HepG2 (cell line): Measurements from ENCODE around the gene RREB1. TPM values are rescaled to one million over a fixed set of nuclear protein-coding genes. Genes with fewer than 3 reads are reported as not detected.

Experiments used
- ARNTL ChIP-seq: sonication (generic); formaldehyde crosslinking; IDR thresholded peaks from 2 replicates; pipeline ENCODE4 v1.4.0; 2020; ENCODE audit warnings: mild to moderate bottlenecking, missing genetic modification reagents
- ATF7-NPFF ChIP-seq: sonication (generic); formaldehyde crosslinking; IDR thresholded peaks from 2 replicates; pipeline ENCODE4 v1.8.1; 2023; ENCODE audit warnings: mild to moderate bottlenecking, low read depth, missing genetic modification reagents, moderate library complexity
- DNMT3B ChIP-seq: conservative IDR thresholded peaks from 2 replicates; pipeline ENCODE4 v1.6.1; 2016; ENCODE audit warnings: missing biosample characterization, control low read depth
- GTF3A ChIP-seq: sonication (generic); formaldehyde crosslinking; conservative IDR thresholded peaks from 2 replicates; pipeline ENCODE4 v1.4.0; 2020; ENCODE audit warnings: mild to moderate bottlenecking, missing genetic modification reagents
- HMG20A ChIP-seq: IDR thresholded peaks from 2 replicates; pipeline ENCODE4 v1.6.1; 2016; ENCODE audit warnings: borderline replicate concordance
- KAT2B ChIP-seq: fragments of 150-350 bp; IDR thresholded peaks from 2 replicates; pipeline ENCODE4 v1.6.1; 2014; ENCODE audit warnings: low read depth, low read length, borderline replicate concordance
- KDM3A ChIP-seq: IDR thresholded peaks from 2 replicates; pipeline ENCODE4 v1.6.1; 2018; ENCODE audit warnings: low read depth, missing compliant biosample characterization
- NCOA5 ChIP-seq: sonication (generic); formaldehyde crosslinking; IDR thresholded peaks from 2 replicates; pipeline ENCODE4 v1.4.0; 2020; ENCODE audit warnings: missing genetic modification reagents
- NFE2L2 ChIP-seq: fragments of 150-350 bp; IDR thresholded peaks from 2 replicates; pipeline ENCODE4 v1.6.1; 2014; ENCODE audit warnings: low read length
- RNF2 ChIP-seq: fragments of 450-650 bp; conservative IDR thresholded peaks from 2 replicates; pipeline ENCODE4 v1.6.1; 2016; ENCODE audit warnings: low read depth
- SAP130 ChIP-seq: IDR thresholded peaks from 2 replicates; pipeline ENCODE4 v1.6.1; 2016; ENCODE audit warnings: low read depth
- SMARCE1 ChIP-seq: fragments of 450-650 bp; IDR thresholded peaks from 2 replicates; pipeline ENCODE4 v1.6.1; 2017; ENCODE audit warnings: borderline replicate concordance
- SP4 ChIP-seq: sonication (generic); formaldehyde crosslinking; IDR thresholded peaks from 2 replicates; pipeline ENCODE4 v1.8.1; 2023; ENCODE audit warnings: mild to moderate bottlenecking, missing genetic modification reagents
- ZFP37 ChIP-seq: sonication (generic); formaldehyde crosslinking; IDR thresholded peaks from 2 replicates; pipeline ENCODE4 v1.4.0; 2020; ENCODE audit warnings: missing genetic modification reagents, borderline replicate concordance
- ZNF101 ChIP-seq: sonication (generic); formaldehyde crosslinking; IDR thresholded peaks from 2 replicates; pipeline ENCODE4 v1.4.0; 2020; ENCODE audit warnings: mild to moderate bottlenecking, low read depth, missing genetic modification reagents, borderline replicate concordance
- ZNF282 ChIP-seq: fragments of 450-650 bp; IDR thresholded peaks from 2 replicates; pipeline ENCODE4 v1.6.1; 2018; ENCODE audit not compliant: partially characterized antibody
- ZNF546 ChIP-seq: sonication (generic); formaldehyde crosslinking; conservative IDR thresholded peaks from 2 replicates; pipeline ENCODE4 v1.8.1; 2023; ENCODE audit warnings: mild to moderate bottlenecking, missing genetic modification reagents
- ZNF550 ChIP-seq: sonication (generic); formaldehyde crosslinking; IDR thresholded peaks from 2 replicates; pipeline ENCODE4 v1.4.0; 2020; ENCODE audit warnings: mild to moderate bottlenecking, missing genetic modification reagents, borderline replicate concordance
- ZNF552 ChIP-seq: sonication (generic); formaldehyde crosslinking; IDR thresholded peaks from 2 replicates; pipeline ENCODE4 v1.9.0; 2022; ENCODE audit warnings: missing genetic modification reagents, mild to moderate bottlenecking, borderline replicate concordance
- ZNF619 ChIP-seq: sonication (generic); formaldehyde crosslinking; IDR thresholded peaks from 2 replicates; pipeline ENCODE4 v1.4.0; 2020; ENCODE audit warnings: mild to moderate bottlenecking, missing genetic modification reagents
- ZNF75D ChIP-seq: sonication (generic); formaldehyde crosslinking; IDR thresholded peaks from 2 replicates; pipeline ENCODE4 v1.8.1; 2023; ENCODE audit warnings: missing genetic modification reagents, mild to moderate bottlenecking, borderline replicate concordance
- ZNF766 ChIP-seq: sonication (generic); formaldehyde crosslinking; IDR thresholded peaks from 2 replicates; pipeline ENCODE4 v1.5.0; 2020; ENCODE audit warnings: missing genetic modification reagents, borderline replicate concordance
- polyA plus RNA-seq, 8 experiments: library from polyadenylated mRNA; depleted of rRNA in 3 of 8; stranded (reverse) in 7 of 8; unstranded in 1 of 8; fragments of >200 nt; fragmentation: Illumina TruSeq in 4 of 8; extraction: Trizol in 4 of 8; gene quantifications; 2 replicates each; pipeline versions ENCODE4 v1.2.1 to v1.2.3, GENCODE V29; 2011 to 2016; ENCODE audit warnings: low read depth in 4 of 8, missing spikeins in 1 of 8, mixed read lengths in 1 of 8; ENCODE audit not compliant: insufficient read depth in 1 of 8
- total RNA-seq, 5 experiments: library from RNA; depleted of rRNA; stranded (reverse); fragments of >200 nt; fragmentation: Illumina TruSeq; extraction: Trizol; gene quantifications; 2 replicates each; pipeline ENCODE4 v1.2.3, GENCODE V29; 2016; ENCODE audit warnings: low read depth in 1 of 5
- TF ChIP-seq, protein P1 (sequence below): sonication (generic); formaldehyde crosslinking; IDR thresholded peaks from 2 replicates; pipeline ENCODE4 v1.8.0; 2022; ENCODE audit warnings: mild to moderate bottlenecking, missing genetic modification reagents
- TF ChIP-seq, protein P2 (sequence below): sonication (generic); formaldehyde crosslinking; IDR thresholded peaks from 2 replicates; pipeline ENCODE4 v1.4.0; 2020; ENCODE audit warnings: missing genetic modification reagents, mild to moderate bottlenecking, borderline replicate concordance
- TF ChIP-seq, protein P3 (sequence below): sonication (generic); formaldehyde crosslinking; IDR thresholded peaks from 2 replicates; pipeline ENCODE4 v1.4.0; 2020; ENCODE audit warnings: missing genetic modification reagents
- TF ChIP-seq, protein P4 (sequence below): sonication (generic); formaldehyde crosslinking; IDR thresholded peaks from 2 replicates; pipeline ENCODE4 v1.5.0; 2020; ENCODE audit warnings: mild to moderate bottlenecking, missing genetic modification reagents
- TF ChIP-seq, protein P5 (sequence below): sonication (generic); formaldehyde crosslinking; IDR thresholded peaks from 2 replicates; pipeline ENCODE4 v1.8.0; 2022; ENCODE audit warnings: mild to moderate bottlenecking, missing genetic modification reagents, moderate library complexity

RREB1 gene
- total and polyA plus RNA-seq, 2 of the 13 experiments (the other 11 are each of a cell fraction or from before 2014, with no cell fraction given) = 6.1 to 23.2 TPM

DNA sequence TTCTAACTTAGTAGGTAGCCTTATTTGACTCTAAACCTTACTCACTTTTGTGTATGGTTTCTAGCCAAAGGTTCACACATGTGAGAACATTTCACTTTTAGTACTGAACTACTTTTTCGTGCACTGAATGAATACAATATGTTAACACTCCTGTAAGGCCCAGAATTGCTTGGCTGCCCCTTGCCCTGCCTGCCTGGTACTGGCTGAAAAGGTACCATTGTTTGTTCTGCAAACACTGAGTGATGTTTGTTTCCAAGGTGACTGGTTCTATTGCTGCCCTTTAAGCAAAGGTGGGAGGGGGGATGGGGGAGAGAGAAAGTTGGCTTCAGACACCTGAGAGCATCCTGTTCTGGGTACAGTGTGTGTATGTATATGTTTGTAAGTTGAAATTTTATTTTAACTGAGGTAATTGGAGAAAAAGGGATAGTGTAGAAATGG lies 31.2 kb downstream of the RREB1 start (continued):
- no peak for TF ChIP-seq ZNF619 (CRISPR knock-in tag)
- no peak for TF ChIP-seq ZNF552
- no peak for TF ChIP-seq SP4 (CRISPR knock-in tag)
- TF ChIP-seq HMG20A (CRISPR knock-in tag) = peak; percentile 59
- TF ChIP-seq ATF7-NPFF (CRISPR knock-in tag) = no peak
- TF ChIP-seq ZNF550 (CRISPR knock-in tag) = no peak
- TF ChIP-seq DNMT3B = no peak
- no peak for TF ChIP-seq RNF2
- no peak for TF ChIP-seq SMARCE1
- no peak for TF ChIP-seq ZNF766
- TF ChIP-seq GTF3A (CRISPR knock-in tag) = no peak
- TF ChIP-seq, protein P1, sequence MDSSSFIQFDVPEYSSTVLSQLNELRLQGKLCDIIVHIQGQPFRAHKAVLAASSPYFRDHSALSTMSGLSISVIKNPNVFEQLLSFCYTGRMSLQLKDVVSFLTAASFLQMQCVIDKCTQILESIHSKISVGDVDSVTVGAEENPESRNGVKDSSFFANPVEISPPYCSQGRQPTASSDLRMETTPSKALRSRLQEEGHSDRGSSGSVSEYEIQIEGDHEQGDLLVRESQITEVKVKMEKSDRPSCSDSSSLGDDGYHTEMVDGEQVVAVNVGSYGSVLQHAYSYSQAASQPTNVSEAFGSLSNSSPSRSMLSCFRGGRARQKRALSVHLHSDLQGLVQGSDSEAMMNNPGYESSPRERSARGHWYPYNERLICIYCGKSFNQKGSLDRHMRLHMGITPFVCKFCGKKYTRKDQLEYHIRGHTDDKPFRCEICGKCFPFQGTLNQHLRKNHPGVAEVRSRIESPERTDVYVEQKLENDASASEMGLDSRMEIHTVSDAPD (CRISPR knock-in tag) = peak; percentile 40; the same call in 1 of the 2 replicates
- TF ChIP-seq SAP130 (CRISPR knock-in tag) = peak; percentile 91
- TF ChIP-seq ZNF546 = no peak
- TF ChIP-seq ARNTL (CRISPR knock-in tag) = no peak
- TF ChIP-seq ZNF75D (CRISPR knock-in tag) = no peak
- TF ChIP-seq NFE2L2 = no peak
- TF ChIP-seq, protein P2, sequence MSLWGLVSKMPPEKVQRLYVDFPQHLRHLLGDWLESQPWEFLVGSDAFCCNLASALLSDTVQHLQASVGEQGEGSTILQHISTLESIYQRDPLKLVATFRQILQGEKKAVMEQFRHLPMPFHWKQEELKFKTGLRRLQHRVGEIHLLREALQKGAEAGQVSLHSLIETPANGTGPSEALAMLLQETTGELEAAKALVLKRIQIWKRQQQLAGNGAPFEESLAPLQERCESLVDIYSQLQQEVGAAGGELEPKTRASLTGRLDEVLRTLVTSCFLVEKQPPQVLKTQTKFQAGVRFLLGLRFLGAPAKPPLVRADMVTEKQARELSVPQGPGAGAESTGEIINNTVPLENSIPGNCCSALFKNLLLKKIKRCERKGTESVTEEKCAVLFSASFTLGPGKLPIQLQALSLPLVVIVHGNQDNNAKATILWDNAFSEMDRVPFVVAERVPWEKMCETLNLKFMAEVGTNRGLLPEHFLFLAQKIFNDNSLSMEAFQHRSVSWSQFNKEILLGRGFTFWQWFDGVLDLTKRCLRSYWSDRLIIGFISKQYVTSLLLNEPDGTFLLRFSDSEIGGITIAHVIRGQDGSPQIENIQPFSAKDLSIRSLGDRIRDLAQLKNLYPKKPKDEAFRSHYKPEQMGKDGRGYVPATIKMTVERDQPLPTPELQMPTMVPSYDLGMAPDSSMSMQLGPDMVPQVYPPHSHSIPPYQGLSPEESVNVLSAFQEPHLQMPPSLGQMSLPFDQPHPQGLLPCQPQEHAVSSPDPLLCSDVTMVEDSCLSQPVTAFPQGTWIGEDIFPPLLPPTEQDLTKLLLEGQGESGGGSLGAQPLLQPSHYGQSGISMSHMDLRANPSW (CRISPR knock-in tag) = 0 out of 2 replicates have a peak, but pooled peaks have one; percentile 64
- TF ChIP-seq, protein P3, sequence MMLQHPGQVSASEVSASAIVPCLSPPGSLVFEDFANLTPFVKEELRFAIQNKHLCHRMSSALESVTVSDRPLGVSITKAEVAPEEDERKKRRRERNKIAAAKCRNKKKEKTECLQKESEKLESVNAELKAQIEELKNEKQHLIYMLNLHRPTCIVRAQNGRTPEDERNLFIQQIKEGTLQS (CRISPR knock-in tag) = no peak
- TF ChIP-seq KDM3A (CRISPR knock-in tag) = no peak
- TF ChIP-seq NCOA5 (CRISPR knock-in tag) = no peak
- TF ChIP-seq ZNF282 = no peak
- TF ChIP-seq, protein P4, sequence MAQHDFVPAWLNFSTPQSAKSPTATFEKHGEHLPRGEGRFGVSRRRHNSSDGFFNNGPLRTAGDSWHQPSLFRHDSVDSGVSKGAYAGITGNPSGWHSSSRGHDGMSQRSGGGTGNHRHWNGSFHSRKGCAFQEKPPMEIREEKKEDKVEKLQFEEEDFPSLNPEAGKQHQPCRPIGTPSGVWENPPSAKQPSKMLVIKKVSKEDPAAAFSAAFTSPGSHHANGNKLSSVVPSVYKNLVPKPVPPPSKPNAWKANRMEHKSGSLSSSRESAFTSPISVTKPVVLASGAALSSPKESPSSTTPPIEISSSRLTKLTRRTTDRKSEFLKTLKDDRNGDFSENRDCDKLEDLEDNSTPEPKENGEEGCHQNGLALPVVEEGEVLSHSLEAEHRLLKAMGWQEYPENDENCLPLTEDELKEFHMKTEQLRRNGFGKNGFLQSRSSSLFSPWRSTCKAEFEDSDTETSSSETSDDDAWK (CRISPR knock-in tag) = no peak
- no peak for TF ChIP-seq KAT2B
- no peak for TF ChIP-seq ZNF101 (CRISPR knock-in tag)
- TF ChIP-seq, protein P5, sequence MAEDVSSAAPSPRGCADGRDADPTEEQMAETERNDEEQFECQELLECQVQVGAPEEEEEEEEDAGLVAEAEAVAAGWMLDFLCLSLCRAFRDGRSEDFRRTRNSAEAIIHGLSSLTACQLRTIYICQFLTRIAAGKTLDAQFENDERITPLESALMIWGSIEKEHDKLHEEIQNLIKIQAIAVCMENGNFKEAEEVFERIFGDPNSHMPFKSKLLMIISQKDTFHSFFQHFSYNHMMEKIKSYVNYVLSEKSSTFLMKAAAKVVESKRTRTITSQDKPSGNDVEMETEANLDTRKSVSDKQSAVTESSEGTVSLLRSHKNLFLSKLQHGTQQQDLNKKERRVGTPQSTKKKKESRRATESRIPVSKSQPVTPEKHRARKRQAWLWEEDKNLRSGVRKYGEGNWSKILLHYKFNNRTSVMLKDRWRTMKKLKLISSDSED (CRISPR knock-in tag) = no peak
- no peak for TF ChIP-seq ZFP37 (CRISPR knock-in tag)
